HG03159 (cell line): Measurements from ENCODE around the gene TBCE.
"Not testable (repeated sequence)": the region's sequence is repeated elsewhere in the genome, so short reads cannot be mapped to it uniquely, and the experiment has no call there.

Source experiments
- ATAC-seq: cut with Tn5 transposase; IDR thresholded peaks from one replicate; pipeline ENCODE4 v1.9.1; 2021; ENCODE audit warnings: mild to moderate bottlenecking, moderate library complexity; ENCODE audit not compliant: unreplicated experiment

Gene TBCE

GRCh38 chr1:235450886-235451483 lies 83.8 kb downstream of the TBCE start:
- ATAC-seq = no peak

- no peak for ATAC-seq
Observed at GRCh38 chr1:235454021-235454420, 86.8 kb downstream of the TBCE start.

GRCh38 chr1:235455097-235455496 lies 87.9 kb downstream of the TBCE start:
- no peak for ATAC-seq

- no peak for ATAC-seq
Observed at GRCh38 chr1:235455823-235456222, 88.6 kb downstream of the TBCE start.

GRCh38 chr1:235457856-235458255 lies 90.6 kb downstream of the TBCE start:
- ATAC-seq = not testable (repeated sequence)

- ATAC-seq = no peak
Observed at GRCh38 chr1:235460770-235461169, 93.5 kb downstream of the TBCE start.

- ATAC-seq = no peak
Observed at GRCh38 chr1:235461954-235462353, 94.7 kb downstream of the TBCE start.

GRCh38 chr1:235462832-235463231 lies 95.6 kb downstream of the TBCE start:
- ATAC-seq = not testable (repeated sequence)

GRCh38 chr1:235465066-235465465 lies 97.8 kb downstream of the TBCE start:
- no peak for ATAC-seq

GRCh38 chr1:235468004-235468403 lies 100.8 kb downstream of the TBCE start:
- ATAC-seq = no peak

- ATAC-seq = no peak
Observed at GRCh38 chr1:235468970-235469369, 101.7 kb downstream of the TBCE start.

- ATAC-seq = not testable (repeated sequence)
Observed at GRCh38 chr1:235469897-235470296, 102.7 kb downstream of the TBCE start.

- no peak for ATAC-seq
Observed at GRCh38 chr1:235470741-235471439, 103.7 kb downstream of the TBCE start.

GRCh38 chr1:235473806-235474205 lies 106.6 kb downstream of the TBCE start:
- no peak for ATAC-seq

- ATAC-seq = no peak
Observed at GRCh38 chr1:235483090-235483489, 115.9 kb downstream of the TBCE start.

- no peak for ATAC-seq
Observed at GRCh38 chr1:235485558-235485957, 118.3 kb downstream of the TBCE start.

GRCh38 chr1:235486321-235486720 lies 119.1 kb downstream of the TBCE start:
- no peak for ATAC-seq

GRCh38 chr1:235491644-235492043 lies 124.4 kb downstream of the TBCE start:
- no peak for ATAC-seq

GRCh38 chr1:235494531-235494930 lies 127.3 kb downstream of the TBCE start:
- ATAC-seq = no peak

GRCh38 chr1:235495030-235495429 lies 127.8 kb downstream of the TBCE start:
- ATAC-seq = no peak

- no peak for ATAC-seq
Observed at GRCh38 chr1:235495551-235495950, 128.3 kb downstream of the TBCE start.

GRCh38 chr1:235500971-235501540 lies 133.8 kb downstream of the TBCE start:
- no peak for ATAC-seq
